HG03565 (cell line): ENCODE measurements around the gene HTR5A.

Experiments used
- ATAC-seq: cut with Tn5 transposase; IDR thresholded peaks from one replicate; pipeline ENCODE4 v1.9.1; 2021; ENCODE audit warnings: mild to moderate bottlenecking, moderate library complexity; ENCODE audit not compliant: unreplicated experiment

HTR5A gene

GRCh38 chr7:155084969-155085368 is 14.8 kb downstream of the HTR5A start:
- no peak for ATAC-seq

GRCh38 chr7:155090684-155091083 is 20.6 kb downstream of the HTR5A start:
- no peak for ATAC-seq

- no peak for ATAC-seq
Measured at GRCh38 chr7:155093596-155093995, 23.5 kb downstream of the HTR5A start.

DNA sequence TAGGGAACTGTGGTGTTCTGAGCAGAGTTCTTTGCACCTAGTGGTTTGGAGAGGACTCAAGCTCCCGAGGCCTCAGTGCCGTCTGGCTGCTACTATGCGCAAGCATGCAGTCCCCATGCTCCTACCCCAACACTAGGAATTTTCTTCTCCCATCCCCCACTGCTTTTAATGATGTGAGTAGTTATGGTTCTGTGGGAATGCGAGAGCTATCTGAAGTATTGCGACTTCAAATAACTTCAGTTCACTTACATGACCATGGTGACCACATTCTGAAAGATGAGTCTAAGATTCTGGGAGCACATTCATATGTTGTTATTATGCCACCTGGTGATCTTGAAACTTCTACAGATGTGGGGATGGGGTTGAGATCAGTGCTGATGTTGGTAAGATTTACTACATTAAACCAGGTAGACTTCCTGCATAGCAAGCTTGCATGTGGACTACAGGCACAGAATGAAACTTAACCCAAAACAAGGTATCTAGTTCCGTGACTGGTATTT is 24.6 kb downstream of the HTR5A start:
- no peak for ATAC-seq

- no peak for ATAC-seq
Measured at GRCh38 chr7:155097338-155097737, 27.2 kb downstream of the HTR5A start.

GRCh38 chr7:155103839-155104238 is 33.7 kb downstream of the HTR5A start:
- no peak for ATAC-seq

- no peak for ATAC-seq
Measured at GRCh38 chr7:155104913-155105312, 34.8 kb downstream of the HTR5A start.

DNA sequence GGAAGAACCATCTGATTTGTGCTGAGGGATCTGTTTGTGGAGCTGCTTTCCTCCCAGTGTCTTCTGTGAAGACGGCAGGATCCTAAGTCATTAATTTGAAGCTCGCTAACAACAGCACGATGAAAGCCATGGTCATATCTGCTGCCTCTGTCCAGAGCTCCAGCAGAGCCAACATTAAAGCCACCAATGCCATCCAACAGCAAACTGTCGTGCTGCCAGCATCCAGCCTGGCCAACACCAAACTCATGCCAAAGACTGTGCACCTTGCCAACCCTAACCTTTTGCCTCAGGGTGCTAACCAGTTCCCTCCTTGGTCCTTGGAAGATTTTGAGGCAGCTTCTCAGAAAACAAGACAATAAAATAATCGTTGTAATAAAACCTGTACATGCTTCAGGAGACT is 36.2 kb downstream of the HTR5A start:
- no peak for ATAC-seq

- no peak for ATAC-seq
Measured at GRCh38 chr7:155107126-155107525, 37.0 kb downstream of the HTR5A start.

DNA sequence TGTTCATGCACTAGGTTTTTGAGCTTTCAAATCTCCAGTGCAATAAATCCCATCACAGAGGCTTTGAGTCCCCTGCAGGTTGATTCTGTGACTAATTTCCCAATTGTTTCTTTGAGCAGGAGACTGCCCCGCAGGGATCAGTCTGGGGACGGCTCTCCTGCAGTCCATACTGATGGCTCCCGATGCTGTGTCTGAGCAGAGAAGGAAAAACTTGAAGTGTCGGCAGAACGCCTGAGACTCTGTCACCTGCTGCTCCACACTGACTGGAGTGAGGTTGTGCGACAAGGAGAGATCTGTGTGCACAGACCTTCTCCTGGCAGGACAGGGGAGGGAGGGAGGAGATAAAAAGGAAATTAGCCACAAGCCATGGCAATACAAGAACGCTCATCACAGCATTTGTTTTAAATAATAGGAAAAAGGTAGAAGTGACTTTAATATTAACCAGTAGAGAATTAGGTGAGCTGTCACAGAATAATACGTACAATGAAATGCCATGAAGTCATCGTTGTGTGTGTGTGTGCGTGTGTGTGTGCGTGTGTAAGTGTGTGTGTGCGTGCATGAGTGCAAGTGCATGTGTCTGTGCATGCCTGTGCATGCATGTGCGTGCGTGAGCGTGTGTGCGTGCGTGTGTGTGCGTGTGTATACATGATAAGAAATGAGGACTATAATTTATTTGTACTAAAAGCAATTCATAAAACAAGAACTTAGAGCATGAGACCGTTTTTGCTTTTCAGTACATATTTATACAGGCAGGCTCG is 38.2 kb downstream of the HTR5A start:
- no peak for ATAC-seq

GRCh38 chr7:155109121-155109520 is 39.0 kb downstream of the HTR5A start:
- no peak for ATAC-seq

GRCh38 chr7:155115288-155115687 is 45.2 kb downstream of the HTR5A start:
- ATAC-seq: no peak

- no peak for ATAC-seq
Measured at GRCh38 chr7:155119801-155120382, 49.8 kb downstream of the HTR5A start.

DNA sequence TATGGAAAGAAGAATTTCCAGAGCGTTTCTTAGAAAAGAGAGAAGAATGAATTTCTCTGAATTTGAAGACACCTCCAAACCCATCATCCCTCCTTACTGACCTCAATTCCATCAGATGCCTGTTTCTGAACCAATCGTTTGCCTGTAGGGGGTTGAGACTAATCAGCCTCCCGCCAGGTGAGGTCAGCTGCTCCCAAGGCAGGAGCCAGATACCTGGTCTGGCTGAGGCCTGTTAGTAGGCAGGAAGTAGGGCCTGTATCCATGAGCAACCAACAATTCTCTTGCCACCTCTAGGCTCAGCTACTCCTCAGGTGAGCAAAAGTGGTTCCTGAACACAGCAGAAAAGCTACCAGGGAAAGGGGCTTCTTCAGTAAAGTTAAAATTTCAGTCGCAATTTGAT is 50.3 kb downstream of the HTR5A start:
- no peak for ATAC-seq

GRCh38 chr7:155122831-155123230 is 52.7 kb downstream of the HTR5A start:
- no peak for ATAC-seq

- no peak for ATAC-seq
Measured at GRCh38 chr7:155123413-155123812, 53.3 kb downstream of the HTR5A start.

GRCh38 chr7:155124706-155125105 is 54.6 kb downstream of the HTR5A start:
- no peak for ATAC-seq

DNA sequence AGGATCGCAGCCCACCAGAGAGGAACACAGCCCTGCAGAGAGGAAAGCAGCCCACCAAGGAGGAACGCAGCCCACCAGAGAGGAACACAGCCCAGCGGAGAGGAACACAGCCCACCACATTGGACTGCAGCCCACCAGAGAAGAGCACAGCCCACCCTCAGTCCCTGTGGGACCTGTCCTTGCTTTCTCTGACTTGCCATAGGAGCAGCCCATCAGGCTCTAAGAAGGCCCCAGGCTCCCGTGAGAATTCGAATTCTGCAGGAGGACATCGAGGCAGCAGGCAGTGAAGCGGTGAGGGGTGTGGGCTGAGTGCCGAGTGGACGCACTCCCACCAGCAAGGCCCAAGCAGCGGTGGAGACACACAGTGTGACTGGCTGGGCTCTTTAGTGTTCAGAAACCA is 59.1 kb downstream of the HTR5A start:
- no peak for ATAC-seq

DNA sequence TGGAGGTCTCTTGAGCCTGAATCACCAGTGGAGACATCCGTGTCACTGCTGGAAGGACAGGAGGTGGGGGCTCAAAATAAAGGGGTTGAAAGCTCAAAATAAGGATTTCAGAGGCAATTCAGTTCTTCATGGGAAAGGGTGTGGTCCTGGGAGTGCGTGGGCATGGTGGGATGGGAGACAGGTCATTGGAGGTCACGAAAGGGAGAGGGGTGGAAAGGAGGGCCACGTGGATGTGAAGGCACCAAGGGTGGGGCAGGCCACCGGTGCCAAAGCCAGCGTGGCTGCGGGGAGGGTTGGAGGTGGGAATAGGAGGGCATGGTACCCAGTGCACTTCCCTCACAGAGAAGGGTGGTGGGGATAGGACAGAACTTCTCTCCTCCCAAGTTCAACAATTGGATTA is 59.7 kb downstream of the HTR5A start:
- ATAC-seq: no peak

DNA sequence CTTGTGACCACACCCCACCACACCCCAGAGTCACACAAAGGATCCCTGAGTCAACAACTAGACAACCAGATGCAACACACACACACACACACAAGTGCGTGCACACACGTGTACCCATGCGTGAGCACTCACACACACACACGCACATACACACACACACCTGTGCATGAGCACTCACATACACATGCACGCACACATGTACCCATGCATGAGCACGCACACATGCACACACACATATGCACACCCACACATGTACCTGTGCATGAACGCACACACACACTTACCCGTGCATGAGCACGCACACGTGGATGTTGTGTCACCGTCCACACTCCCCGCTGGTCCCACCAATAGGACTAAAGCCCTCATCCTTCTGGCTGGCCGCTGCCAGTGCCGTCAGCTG is 60.4 kb downstream of the HTR5A start:
- ATAC-seq: no peak

GRCh38 chr7:155131090-155131489 is 61.0 kb downstream of the HTR5A start:
- ATAC-seq: no peak

- ATAC-seq: no peak
Measured at GRCh38 chr7:155132431-155132830, 62.3 kb downstream of the HTR5A start.
